Duodenal mucosa (tissue), 2 donors: Measurements from ENCODE around the gene ARFGAP3.
A peak's percentile ranks its signal among the peaks of the same experiment; 100 is the strongest.

ENCODE experiments used
- H3K27ac ChIP-seq: one replicate; pipeline ENCODE4 v1.7.0; 2013; ENCODE audit warnings: low read depth, low read length
- H3K27me3 ChIP-seq, 2 donors: one replicate each; pipeline ENCODE4 v1.7.0; 2013; ENCODE audit warnings: low read length in 2 of 2, control low read depth in 1 of 2; ENCODE audit not compliant: insufficient read depth in 2 of 2, control insufficient read depth in 1 of 2
- H3K36me3 ChIP-seq, 2 donors: one replicate each; pipeline ENCODE4 v1.7.0; 2013; ENCODE audit warnings: low read length in 2 of 2, control low read depth in 1 of 2; ENCODE audit not compliant: insufficient read depth in 2 of 2, control insufficient read depth in 1 of 2
- H3K4me1 ChIP-seq, 2 donors: one replicate each; pipeline ENCODE4 v1.7.0; 2013; ENCODE audit warnings: low read length in 2 of 2, control low read depth in 1 of 2; ENCODE audit not compliant: insufficient read depth in 2 of 2, control insufficient read depth in 1 of 2
- H3K4me3 ChIP-seq, 2 donors: one replicate each; pipeline ENCODE4 v1.7.0; 2013; ENCODE audit warnings: low read length in 2 of 2, low read depth in 1 of 2
- H3K9ac ChIP-seq, 2 donors: one replicate each; pipeline ENCODE4 v1.7.0; 2013; ENCODE audit warnings: low read length in 2 of 2, low read depth in 1 of 2
- H3K9me3 ChIP-seq, 2 donors: one replicate each; pipeline ENCODE4 v1.7.0; 2013; ENCODE audit warnings: low read length in 2 of 2, control low read depth in 1 of 2; ENCODE audit not compliant: control insufficient read depth in 1 of 2

The ARFGAP3 gene

GRCh38 chr22:42847110-42847509 lies 10.0 kb downstream of the ARFGAP3 start:
- H3K36me3 ChIP-seq, result peaks cover 3 to 32% of the 10 kb centered on the region in 2 donors
- no peaks in the 10 kb centered on the region for H3K9me3 ChIP-seq
- H3K9ac ChIP-seq, result no peak overlapping the region
- H3K4me3 ChIP-seq, result no peak overlapping the region
- peaks cover 10 to 14% of the 10 kb centered on the region in 2 donors for H3K4me1 ChIP-seq
- no peaks in the 10 kb centered on the region for H3K27me3 ChIP-seq
- no peak overlapping the region for H3K27ac ChIP-seq

DNA sequence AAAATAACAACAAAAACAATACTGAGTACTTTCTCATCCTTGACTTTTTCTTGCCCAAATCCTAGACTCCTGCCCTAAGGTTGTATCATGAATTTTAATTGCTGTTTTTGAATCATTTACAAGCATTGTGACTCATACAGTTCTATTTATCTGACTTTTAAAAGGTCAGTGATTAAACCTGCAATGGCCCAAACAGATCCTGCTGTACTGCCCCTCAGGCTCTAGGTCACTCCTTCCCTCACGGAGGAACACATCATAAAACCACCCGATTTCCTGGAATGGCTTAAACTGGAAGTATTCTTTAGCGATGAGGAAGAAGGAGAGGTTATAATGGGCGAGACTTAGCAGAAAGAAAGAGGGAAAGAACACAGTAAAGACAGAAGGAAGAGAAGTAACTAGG lies 12.3 kb downstream of the ARFGAP3 start:
- no peaks in the 10 kb centered on the region for H3K27me3 ChIP-seq
- peak overlapping the region; percentile 30 for H3K27ac ChIP-seq
- H3K4me1 ChIP-seq, result peaks cover 10 to 14% of the 10 kb centered on the region in 2 donors
- no peak overlapping the region for H3K9ac ChIP-seq
- peaks cover 10 to 49% of the 10 kb centered on the region in 2 donors for H3K36me3 ChIP-seq
- H3K9me3 ChIP-seq, result no peaks in the 10 kb centered on the region
- no peak overlapping the region for H3K4me3 ChIP-seq

- Histone ChIP-seq H3K4me1 (peaks cover 10 to 14% of the 10 kb centered on the region in 2 donors), H3K27ac (no peak overlapping the region), H3K4me3 (no peak overlapping the region), H3K27me3 (no peaks in the 10 kb centered on the region), H3K36me3 (peaks cover 10 to 49% of the 10 kb centered on the region in 2 donors), H3K9me3 (no peaks in the 10 kb centered on the region), H3K9ac (no peak overlapping the region)
Measured at GRCh38 chr22:42842658-42843370, 14.3 kb downstream of the ARFGAP3 start.

GRCh38 chr22:42841444-42841843 lies 15.6 kb downstream of the ARFGAP3 start:
- Histone ChIP-seq H3K27ac (no peak overlapping the region), H3K4me3 (no peak overlapping the region), H3K4me1 (peaks cover 10 to 14% of the 10 kb centered on the region in 2 donors), H3K9me3 (no peaks in the 10 kb centered on the region), H3K36me3 (peaks cover 10 to 44% of the 10 kb centered on the region in 2 donors), H3K27me3 (no peaks in the 10 kb centered on the region), H3K9ac (no peak overlapping the region)

GRCh38 chr22:42837556-42837955 lies 19.5 kb downstream of the ARFGAP3 start:
- H3K9me3 ChIP-seq, result no peaks in the 10 kb centered on the region
- no peak overlapping the region for H3K9ac ChIP-seq
- peaks cover 31 to 53% of the 10 kb centered on the region in 2 donors for H3K36me3 ChIP-seq
- H3K27ac ChIP-seq, result no peak overlapping the region
- no peaks in the 10 kb centered on the region for H3K27me3 ChIP-seq
- peaks cover 0 to 2% of the 10 kb centered on the region in 2 donors for H3K4me1 ChIP-seq
- no peak overlapping the region for H3K4me3 ChIP-seq

DNA sequence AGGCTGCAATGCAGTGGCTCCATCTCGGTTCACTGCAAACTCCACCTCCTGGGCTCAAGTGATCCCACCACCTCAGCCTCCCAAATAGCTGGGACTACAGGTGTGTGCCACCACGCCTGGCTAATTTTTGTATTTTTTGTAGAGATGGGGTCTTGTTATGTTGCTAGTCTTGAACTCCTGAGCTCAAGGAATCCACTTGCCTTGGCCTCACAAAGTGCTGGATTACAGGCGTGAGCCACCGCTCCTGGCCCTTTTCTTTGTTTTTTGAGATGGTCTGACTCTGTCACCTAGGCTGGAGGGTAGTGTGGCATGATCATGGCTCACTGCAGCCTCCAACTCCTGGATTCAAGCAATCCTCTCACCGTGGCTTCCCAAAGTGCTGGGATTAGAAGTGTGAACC lies 21.0 kb downstream of the ARFGAP3 start:
- H3K9ac ChIP-seq, result no peak overlapping the region
- H3K4me3 ChIP-seq, result no peak overlapping the region
- no peaks in the 10 kb centered on the region for H3K9me3 ChIP-seq
- no peaks in the 10 kb centered on the region for H3K4me1 ChIP-seq
- H3K27ac ChIP-seq, result no peak overlapping the region
- peaks cover 26 to 57% of the 10 kb centered on the region in 2 donors for H3K36me3 ChIP-seq
- H3K27me3 ChIP-seq, result no peaks in the 10 kb centered on the region

- Histone ChIP-seq H3K27ac (no peak overlapping the region), H3K4me3 (no peak overlapping the region), H3K4me1 (no peaks in the 10 kb centered on the region), H3K36me3 (peaks cover 31 to 62% of the 10 kb centered on the region in 2 donors), H3K9ac (no peak overlapping the region), H3K9me3 (no peaks in the 10 kb centered on the region), H3K27me3 (no peaks in the 10 kb centered on the region)
Measured at GRCh38 chr22:42834177-42834949, 22.7 kb downstream of the ARFGAP3 start.

DNA sequence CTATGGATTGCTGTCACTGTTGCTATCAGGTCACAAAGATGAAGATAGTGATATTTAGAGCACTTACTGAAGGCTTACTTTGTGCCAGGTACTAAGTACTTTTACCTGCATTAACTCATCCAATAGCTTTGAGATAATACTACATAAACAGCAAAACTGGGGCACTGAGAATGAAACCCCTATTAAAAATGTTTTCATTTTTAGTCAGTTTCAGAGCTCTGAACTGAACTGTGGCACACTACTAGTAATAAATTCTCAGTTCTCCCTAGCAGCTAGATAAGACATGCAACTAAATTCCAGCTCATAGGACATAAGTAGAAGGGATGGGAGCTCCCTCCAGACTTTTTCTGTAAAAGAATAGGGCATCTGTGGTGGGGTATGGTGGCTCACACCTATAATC lies 24.0 kb downstream of the ARFGAP3 start:
- Histone ChIP-seq H3K27me3 (no peaks in the 10 kb centered on the region), H3K4me1 (no peaks in the 10 kb centered on the region), H3K4me3 (no peak overlapping the region), H3K27ac (no peak overlapping the region), H3K36me3 (peaks cover 36 to 69% of the 10 kb centered on the region in 2 donors), H3K9me3 (no peaks in the 10 kb centered on the region), H3K9ac (no peak overlapping the region)

- H3K9ac ChIP-seq, result no peak overlapping the region
- H3K27me3 ChIP-seq, result no peaks in the 10 kb centered on the region
- H3K4me3 ChIP-seq, result no peak overlapping the region
- H3K9me3 ChIP-seq, result no peaks in the 10 kb centered on the region
- no peaks in the 10 kb centered on the region for H3K4me1 ChIP-seq
- peaks cover 36 to 67% of the 10 kb centered on the region in 2 donors for H3K36me3 ChIP-seq
- no peak overlapping the region for H3K27ac ChIP-seq
Measured at GRCh38 chr22:42831712-42832111, 25.4 kb downstream of the ARFGAP3 start.

- H3K4me1 ChIP-seq, result no peaks in the 10 kb centered on the region
- no peaks in the 10 kb centered on the region for H3K27me3 ChIP-seq
- no peaks in the 10 kb centered on the region for H3K9me3 ChIP-seq
- H3K4me3 ChIP-seq, result no peak overlapping the region
- no peak overlapping the region for H3K27ac ChIP-seq
- peaks cover 33 to 67% of the 10 kb centered on the region in 2 donors for H3K36me3 ChIP-seq
- no peak overlapping the region for H3K9ac ChIP-seq
Measured at GRCh38 chr22:42830161-42830560, 26.9 kb downstream of the ARFGAP3 start.
